HUDEP-2 (cell line): Measurements from ENCODE around the gene CNKSR1.
A peak's percentile ranks its signal among the peaks of the same experiment; 100 is the strongest.

Source experiments
- DNase-seq, 76 experiments: peaks; one replicate each; lab custom pipeline; 2025; ENCODE audit not compliant: unreplicated experiment in 76 of 76; lab: John Stamatoyannopoulos, UW

CNKSR1 gene

DNA sequence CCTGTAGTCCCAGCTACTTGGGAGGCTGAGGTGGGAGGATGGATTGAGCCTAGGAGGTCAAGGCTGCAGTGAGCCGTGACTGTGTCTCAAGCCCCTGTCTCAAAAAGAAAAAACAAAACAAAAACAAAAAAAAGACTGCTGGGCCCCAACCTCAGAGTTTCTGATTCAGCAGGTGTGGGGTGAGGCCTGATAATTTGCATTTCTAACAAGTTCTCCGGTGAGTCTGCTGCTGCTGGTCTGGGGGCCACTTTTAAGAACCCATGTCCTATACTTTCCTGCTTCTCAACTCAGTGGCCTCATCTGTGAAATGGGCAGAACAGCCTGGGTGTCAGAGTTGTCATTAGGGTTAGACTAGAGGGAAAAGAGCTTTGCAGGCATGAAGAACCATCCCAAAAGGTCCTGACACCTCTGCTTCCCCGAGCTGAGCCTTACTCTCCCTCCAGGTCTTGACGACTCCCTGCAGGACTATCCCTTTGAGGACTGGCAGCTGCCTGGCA is 2.8 kb downstream of the CNKSR1 start:
- no peak for DNase-seq

DNA sequence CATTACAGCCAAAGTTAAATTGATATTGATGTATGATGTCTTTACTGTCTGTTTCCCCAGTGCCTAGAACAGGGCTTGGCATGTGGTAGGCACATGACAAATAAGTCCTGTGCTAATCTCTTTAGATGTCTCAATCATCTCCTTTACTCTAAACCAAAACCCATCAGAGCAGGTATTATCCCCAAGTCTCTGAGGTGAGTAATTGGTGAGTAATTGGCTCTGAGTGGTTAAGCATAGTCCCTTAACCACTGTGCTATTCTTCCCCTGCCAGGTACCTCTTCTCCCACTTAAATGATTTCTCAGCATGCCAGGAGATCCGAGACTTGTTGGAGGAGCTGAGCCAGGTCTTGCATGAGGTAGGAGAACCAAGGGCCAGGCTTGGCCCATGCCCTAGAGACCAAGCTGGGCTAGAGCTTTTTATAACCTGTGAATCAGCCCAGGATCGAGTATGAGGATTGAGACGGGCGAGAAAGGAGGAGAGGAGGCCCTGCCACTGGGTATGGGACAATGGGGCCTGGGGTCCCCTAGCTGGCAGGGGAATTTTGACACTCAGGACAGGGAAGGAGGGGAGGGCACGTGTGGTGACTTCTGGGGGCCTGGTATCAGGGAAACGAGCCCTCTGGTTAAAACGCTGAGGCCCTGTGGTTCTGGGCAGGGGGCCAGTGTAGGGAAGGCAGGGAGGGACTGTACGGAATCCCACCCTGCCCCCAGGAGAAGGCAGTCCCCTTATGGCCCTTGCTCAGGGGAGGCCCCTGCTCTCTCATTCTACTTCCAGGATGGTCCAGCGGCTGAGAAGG is 4.5 kb downstream of the CNKSR1 start:
- DNase-seq = no peak

DNA sequence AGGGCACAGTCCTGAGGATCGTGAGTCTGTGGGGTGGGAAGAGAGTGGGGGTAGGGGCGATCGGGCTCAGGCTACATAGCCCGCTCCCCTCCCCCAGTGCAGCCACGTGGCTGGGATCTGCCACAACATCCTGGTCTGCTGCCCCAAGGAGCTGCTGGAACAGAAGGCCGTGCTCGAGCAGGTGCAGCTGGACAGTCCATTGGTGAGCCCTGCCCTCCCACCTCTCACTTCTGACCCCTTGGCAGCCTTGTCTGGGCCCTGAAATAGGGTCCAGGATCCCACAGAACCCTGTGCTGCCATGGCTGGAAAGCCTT is 5.0 kb downstream of the CNKSR1 start:
- no peak for DNase-seq

DNA sequence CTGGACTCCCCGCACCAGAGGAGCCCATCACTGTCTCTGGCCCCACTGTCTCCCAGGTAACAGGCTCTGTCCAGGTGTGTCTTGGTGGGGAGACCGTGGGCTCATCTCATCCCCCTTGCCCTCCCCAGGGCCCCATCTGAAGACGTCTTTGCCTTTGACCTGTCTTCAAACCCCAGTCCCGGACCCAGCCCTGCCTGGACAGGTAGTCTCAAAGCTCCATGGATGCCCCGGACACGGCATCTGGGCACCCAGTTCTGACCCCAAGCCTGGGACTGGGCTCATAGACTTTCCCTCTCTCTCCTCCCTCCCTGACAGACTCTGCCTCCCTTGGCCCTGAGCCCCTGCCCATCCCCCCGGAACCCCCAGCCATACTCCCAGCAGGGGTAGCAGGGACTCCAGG is 6.8 kb downstream of the CNKSR1 start:
- DNase-seq = no peak

DNA sequence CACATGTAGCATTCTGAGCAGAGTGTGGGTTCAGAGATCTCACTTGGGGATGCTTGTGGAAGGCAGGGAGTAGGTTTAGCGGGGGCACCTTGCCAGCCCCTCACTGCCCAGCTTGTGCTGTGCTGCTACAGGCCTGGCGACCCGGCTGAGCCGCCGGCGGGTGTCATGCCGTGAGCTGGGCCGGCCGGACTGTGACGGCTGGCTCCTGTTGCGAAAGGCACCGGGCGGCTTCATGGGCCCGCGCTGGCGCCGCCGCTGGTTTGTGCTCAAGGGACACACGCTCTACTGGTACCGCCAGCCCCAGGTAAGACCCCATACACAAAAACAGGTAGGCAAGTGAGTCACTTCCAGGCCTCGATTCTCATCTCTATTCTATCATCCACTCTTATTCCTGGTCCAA is 7.6 kb downstream of the CNKSR1 start:
- no peak for DNase-seq

DNA sequence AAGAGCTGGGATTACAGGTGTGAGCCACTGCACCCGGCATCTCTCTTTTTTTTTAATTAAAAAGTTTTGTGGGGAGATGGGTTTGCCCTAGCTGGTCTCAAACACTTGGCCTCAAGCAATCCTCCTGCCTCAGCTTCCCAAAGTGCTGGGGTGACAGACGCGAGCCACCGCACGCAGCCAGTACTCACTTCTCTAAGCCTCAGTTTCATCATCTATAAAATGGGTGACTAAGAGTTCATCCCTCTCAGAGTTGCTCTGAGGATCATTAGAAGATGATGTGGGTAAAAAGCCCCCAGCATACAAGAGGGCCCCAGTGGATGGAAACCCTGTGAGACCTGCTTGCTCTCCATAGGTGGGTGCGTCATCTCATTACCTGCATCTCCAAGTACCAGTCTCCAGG is 10.6 kb downstream of the CNKSR1 start:
- DNase-seq = no peak

DNA sequence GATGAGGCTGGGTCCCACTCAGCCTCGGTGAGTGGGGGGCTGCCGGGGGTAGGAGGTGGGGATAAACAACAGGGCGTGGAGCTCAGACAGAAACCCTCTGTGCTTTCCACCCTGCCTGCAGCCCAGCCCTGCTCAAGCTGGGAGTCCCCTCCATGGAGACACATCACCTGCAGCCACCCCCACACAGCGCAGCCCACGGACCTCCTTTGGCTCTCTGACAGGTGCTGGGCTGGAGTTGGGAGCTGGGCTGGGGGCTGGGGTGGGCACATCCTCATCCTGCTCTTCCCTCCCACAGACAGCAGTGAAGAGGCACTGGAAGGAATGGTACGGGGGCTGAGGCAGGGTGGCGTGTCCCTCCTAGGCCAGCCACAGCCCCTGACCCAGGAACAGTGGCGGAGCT is 11.2 kb downstream of the CNKSR1 start:
- DNase-seq = no peak

DNA sequence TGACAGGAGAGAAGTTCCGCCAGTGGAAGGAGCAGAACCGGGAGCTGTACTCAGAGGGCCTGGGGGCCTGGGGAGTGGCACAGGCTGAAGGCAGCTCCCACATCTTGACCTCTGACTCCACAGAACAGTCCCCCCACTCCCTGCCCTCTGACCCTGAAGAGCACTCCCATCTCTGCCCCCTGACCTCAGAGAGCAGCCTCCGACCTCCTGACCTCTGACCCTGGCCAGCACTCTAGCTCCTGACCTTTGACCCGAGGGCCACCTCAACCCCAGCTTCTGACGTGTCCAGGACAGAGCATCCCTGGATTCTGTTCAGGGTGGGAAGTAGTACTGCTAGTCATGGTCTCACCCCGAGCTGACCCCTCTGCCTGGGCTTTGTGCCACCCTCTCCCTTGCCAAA is 12.0 kb downstream of the CNKSR1 start:
- DNase-seq = no peak

DNA sequence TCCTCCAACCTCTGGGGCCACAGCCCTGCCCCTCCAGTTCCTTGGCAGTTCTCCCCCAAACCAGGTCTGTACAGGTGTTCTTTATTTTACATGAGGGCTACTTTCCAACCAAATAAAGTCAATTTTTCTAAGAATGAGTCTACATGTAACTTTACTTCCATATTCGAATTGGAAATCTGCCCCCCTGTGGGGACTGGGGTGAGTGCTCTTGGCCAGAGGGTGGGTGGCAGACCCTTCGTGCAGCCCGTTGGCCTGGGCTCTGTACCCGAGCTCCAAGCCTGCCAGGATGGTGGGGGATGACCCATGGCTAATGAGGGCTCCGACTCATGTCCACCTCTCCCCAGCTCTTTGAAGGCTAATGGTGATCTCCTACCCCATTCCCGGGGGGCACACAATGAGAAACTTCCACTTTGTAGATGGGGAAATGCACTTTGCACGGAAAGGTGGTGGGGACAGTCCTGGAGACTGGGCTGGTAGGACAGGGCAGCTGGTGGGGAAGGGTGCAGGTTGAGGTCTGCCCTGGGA is 12.5 kb downstream of the CNKSR1 start:
- no peak for DNase-seq

DNA sequence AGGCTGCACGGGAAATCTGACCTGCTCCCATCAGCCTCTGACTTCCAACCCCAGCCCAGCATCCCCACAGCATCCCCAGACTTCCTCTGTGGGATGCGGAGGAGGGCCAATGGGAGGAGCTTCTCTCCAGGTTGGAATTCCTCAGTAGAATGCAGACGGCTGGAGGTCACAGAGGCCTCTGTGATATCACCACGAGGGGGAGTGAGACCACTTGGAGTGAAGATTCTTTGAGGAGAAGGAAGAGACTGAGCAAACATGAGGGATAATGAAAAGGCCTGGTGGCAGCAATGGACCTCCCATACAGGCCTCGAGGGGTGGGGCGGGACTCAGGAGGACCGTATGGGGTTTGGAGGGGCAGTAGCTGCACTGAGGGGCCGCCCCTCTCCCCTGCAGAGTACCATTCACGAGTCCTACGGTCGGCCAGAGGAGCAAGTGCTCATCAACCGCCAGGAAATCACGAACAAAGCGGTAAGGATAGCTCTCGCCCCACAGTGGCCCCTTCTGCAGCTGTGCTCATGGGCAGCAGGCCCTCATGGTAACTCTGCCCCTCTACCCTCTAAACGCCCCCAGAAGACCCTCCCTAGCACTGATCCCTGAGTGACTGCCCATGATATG is 13.2 kb downstream of the CNKSR1 start, which contains the start of gene CATSPER4:
Gene CATSPER4 (plus strand): TSS at position 230 of the 615 bp plus-strand sequence. CDS start 26 bp downstream, at position 256.
- peak in 16 of 76 experiments; percentile 6 to 33 (median 16) for DNase-seq

DNA sequence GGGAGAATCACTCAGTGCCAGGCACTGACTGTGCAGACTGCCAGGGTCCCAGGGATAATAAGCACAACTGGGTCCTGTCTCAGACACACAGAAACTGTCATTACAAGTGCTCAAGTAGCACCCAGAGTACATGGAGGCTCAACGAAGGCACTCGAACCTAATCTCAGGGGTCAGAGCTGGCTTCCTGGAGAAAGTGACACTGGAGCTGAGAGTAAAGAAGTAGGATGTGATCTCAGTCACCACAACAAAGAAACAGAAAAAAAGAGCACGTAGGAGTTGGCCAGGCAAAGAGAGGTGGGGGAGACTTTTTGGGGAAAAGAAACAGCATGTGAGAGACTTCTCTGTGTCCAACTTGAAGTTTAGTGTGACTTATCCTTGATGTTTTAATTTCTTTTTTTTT is 14.4 kb downstream of the CNKSR1 start:
- DNase-seq = no peak

DNA sequence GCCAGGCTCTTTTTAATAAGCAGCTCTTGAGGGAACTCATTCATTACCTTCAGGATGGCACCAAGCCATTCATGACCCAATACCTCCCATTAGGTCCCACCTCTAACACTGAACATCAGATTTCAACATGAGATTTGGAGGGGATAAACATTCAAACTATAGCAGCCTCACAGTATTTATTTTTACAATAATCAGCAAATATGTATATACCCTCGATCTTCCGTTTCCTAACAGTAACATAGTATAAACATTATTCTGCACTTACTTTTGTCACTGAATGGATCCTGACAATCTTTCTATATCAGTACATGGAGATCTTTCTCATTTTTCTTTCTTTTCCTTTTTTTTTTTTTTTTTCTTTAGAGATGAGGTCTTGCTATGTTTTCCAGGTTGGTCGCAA is 18.5 kb downstream of the CNKSR1 start:
- no peak for DNase-seq

DNA sequence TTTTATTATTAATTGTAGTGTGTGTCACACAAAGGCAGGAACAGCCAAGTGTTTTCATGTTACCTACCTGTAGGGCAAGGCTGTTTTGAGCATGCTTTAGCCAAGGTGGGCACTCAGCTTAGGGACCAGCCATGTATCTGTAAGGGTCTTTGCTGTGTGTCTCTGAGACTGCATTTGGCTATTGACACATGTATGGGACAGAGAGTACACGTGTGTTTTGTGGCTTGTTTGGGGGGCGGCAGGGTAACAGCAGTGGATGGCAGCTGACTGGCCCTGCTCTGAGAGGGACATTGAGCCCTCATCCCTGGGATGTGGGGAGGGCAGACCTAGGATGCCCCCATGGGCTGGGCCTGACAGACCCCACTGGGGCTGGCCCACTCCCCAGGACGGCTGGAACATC is 20.0 kb downstream of the CNKSR1 start:
- no peak for DNase-seq

DNA sequence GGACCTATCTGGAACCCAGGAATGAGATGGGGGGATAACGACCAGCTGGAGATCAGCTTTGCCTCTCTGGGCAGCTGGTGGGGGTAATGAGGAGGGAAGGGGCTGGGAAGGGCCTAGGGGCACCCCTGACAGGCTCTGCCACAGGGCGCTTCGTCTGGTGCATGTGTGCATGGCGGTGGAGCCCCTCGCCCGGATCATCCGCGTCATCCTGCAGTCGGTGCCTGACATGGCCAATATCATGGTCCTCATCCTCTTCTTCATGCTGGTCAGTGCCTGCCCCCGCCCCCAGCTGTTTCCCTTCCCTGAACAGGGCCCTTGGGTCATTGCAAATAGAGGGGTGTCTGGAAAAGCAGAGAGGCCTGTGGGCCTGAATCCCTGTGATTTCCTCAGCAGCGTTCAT is 20.5 kb downstream of the CNKSR1 start:
- DNase-seq = no peak

DNA sequence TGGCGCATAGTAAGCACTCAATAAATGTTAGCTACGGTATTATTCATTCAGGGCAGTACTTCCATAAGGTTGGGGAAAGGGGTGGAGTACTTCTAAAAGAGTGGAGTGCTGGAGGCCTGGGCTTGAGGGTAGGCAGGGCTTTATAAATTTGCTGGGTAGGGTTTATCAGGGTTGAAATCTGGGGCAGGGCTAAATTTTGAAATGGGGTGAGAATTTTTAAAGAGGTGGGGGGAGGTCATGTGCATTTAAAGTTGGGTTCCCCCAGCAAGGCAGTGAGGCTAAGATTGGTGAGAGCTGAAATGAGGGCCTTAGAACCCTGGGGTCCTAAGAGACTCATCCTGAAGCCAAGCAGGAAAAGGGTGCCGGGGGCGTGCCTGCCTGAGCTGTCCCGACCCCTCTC is 23.1 kb downstream of the CNKSR1 start:
- DNase-seq = no peak

DNA sequence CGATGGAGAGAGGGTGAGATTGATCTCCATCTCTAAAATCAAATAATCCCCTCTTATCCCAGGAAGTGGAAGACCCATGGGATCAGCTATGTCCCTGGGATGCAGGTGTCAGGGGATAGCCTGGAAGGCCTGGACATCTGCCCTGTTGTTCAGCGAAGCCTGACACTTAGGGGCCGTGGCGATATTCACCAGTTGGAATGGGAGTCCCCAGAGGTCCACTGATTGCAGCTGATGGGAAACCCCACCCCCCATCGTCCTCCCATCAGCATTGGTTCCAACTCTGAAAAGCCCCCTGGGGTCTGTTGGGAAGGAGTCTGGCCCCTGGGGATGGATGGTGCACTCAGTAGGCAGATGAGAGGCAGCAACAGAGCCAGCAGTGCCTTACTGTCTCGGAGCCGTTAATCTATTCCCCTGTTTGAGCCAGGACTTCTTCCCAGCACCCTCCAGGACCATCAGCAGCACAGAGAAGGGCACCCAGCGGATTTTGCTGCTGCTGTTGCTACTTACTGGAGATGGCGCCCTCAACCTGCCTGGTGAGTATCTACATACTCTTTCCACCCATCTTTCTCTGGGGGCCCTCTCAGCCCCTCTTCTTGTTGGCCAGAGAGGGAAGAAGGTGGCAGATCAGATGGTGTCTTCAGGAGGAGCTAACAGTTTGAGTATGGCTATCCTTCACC is 26.5 kb downstream of the CNKSR1 start:
- peak in 1 of 76 experiments; percentile 4 for DNase-seq

DNA sequence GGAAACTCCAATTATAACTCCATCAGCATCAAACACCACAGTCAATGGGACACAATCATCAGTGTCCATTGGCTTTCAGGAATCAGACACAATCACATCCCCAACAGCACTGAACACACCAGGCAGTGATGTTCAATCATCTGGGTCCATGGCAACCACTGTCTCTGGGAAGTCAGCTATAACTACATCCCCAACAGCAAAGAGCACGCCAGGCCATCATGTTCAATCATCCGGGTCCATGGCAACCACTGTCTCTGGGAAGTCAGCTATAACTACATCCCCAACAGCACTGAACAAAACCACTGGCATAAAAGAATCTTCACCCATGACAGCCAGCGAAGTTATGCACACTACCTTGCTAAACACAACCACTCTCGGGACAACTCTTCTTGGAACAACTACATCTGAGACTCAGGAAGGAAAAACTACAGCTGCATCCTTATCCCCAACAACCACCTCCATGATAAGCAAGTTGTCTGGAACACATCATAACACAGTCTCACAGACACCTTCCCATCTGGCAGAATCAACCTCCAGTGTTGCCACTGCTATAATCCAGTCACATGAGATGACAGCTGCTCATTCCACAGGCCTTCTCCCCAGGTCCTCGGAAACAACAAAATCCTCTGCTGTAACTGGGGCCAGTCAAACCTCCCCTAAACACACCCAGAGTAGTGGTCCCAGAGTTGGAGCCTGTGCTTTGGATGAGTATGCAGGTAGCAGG is 33.0 kb downstream of the CNKSR1 start:
- DNase-seq = no peak

DNA sequence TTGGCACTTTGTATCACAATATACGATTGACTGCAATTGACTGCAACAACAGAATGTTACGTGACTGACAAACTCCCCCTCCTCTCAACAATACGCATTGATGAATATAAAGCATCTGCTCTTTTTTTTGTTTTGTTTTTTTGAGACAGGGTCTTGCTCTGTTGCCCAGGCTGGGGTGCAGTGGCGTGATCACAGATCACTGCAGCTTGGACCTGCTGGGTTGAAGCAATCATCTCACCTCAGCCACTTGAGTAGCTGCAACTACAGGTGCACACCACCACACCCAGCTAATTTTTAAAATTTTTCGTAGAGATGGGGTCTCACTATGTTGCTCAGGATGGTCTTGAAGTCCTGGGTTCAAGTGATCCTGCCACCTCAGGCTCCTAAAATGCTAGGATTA is 35.4 kb downstream of the CNKSR1 start:
- DNase-seq = no peak

DNA sequence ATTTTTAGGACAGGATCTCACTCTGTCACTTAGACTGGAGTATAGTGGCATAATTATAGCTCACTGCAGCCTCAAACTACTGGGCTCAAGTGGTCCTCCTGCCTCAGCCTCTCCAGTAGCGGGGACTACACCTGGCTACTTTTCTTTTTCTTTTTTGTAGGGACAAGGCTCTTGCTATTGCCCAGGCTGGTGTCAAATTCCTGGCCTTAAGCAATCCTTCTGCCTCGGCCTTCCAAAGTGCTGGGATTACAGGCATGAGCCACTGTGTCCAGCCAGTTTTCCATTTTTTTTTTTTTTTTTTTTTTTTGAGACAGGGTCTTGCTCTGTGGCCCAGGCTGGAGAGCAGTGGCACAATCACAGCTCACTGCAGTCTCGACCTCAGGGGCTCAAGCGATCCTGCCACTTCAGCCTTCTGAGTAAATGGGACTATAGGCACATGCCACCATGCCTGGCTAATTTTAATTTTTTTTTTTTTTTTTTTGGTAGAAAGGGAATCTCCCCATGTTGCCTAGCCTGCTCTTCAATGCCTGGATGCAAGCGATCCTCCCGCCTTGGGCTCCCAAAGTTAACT is 36.1 kb downstream of the CNKSR1 start:
- no peak for DNase-seq

DNA sequence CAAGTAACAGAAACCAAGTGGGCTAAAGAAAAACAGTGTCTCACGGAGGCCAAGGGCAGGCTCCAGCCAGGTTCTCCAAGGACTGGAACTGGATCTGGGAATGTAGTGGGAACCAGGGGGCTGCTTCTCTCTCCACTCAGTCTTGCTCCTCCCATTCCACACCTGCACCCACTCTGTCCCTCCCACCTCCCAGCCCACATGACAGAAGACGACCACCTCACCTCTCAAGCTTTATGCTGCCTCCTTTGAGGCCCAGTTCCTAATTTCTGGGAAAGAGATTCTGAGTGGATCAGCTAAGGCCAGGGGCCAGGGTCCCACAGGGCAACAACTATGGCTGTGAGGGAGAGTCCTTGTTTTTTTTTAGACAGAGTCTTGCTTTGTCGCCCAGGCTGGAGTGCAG is 38.0 kb downstream of the CNKSR1 start:
- no peak for DNase-seq
